H9 (cell line): ENCODE data around the gene RRAD. TPM values are rescaled to one million over a fixed set of nuclear protein-coding genes. Genes with fewer than 3 reads are reported as not detected.

Source experiments
- DNase-seq: peaks from one replicate; pipeline ENCODE4 v3.0.0-alpha.2; 2017
- H2AFZ ChIP-seq: one replicate; pipeline ENCODE4 v1.6.1; 2013; ENCODE audit warnings: mild to moderate bottlenecking, low read length, control low read depth, moderate library complexity
- H2AK5ac ChIP-seq: 2 replicates; pipeline ENCODE4 v1.6.1; 2013; ENCODE audit warnings: low read length, control low read depth, mixed read lengths; ENCODE audit not compliant: insufficient read length
- H2BK120ac ChIP-seq: one replicate; pipeline ENCODE4 v1.6.1; 2013; ENCODE audit warnings: low read depth, mild to moderate bottlenecking, low read length, control low read depth, inconsistent platforms; ENCODE audit not compliant: poor library complexity, severe bottlenecking
- H2BK12ac ChIP-seq: 2 replicates; pipeline ENCODE4 v1.6.1; 2013; ENCODE audit warnings: low read length, control low read depth, mixed read lengths, low read depth; ENCODE audit not compliant: insufficient read length
- H2BK15ac ChIP-seq: 2 replicates; pipeline ENCODE4 v1.6.1; 2013; ENCODE audit warnings: low read depth, low read length, control low read depth
- H2BK20ac ChIP-seq: one replicate; pipeline ENCODE4 v1.6.1; 2013; ENCODE audit warnings: low read depth, mild to moderate bottlenecking, low read length, control low read depth, inconsistent platforms; ENCODE audit not compliant: poor library complexity, severe bottlenecking
- H2BK5ac ChIP-seq: 2 replicates; pipeline ENCODE4 v1.6.1; 2013; ENCODE audit warnings: low read length, control low read depth, mixed read lengths; ENCODE audit not compliant: insufficient read length
- H3K14ac ChIP-seq: 2 replicates; pipeline ENCODE4 v1.6.1; 2013; ENCODE audit warnings: low read length, control low read depth; ENCODE audit not compliant: insufficient read depth
- H3K18ac ChIP-seq: 2 replicates; pipeline ENCODE4 v1.6.1; 2013; ENCODE audit warnings: low read depth, mild to moderate bottlenecking, mixed read lengths, low read length, control low read depth; ENCODE audit not compliant: insufficient read length
- H3K23ac ChIP-seq: 2 replicates; pipeline ENCODE4 v1.6.1; 2013; ENCODE audit warnings: low read length, control low read depth, mixed read lengths, low read depth; ENCODE audit not compliant: insufficient read length
- H3K23me2 ChIP-seq: 2 replicates; pipeline ENCODE4 v1.6.1; 2013; ENCODE audit warnings: low read depth, mild to moderate bottlenecking, mixed read lengths, low read length, control low read depth; ENCODE audit not compliant: insufficient read length, poor library complexity, severe bottlenecking
- H3K27ac ChIP-seq: 2 replicates; pipeline ENCODE4 v1.5.1; 2013; ENCODE audit warnings: low read length, control low read depth, mixed read lengths, low read depth; ENCODE audit not compliant: insufficient read length
- H3K27me3 ChIP-seq: 2 replicates; pipeline ENCODE4 v1.6.1; 2013; ENCODE audit warnings: low read length, control low read depth, inconsistent platforms; ENCODE audit not compliant: insufficient read depth
- H3K4ac ChIP-seq: 2 replicates; pipeline ENCODE4 v1.6.1; 2013; ENCODE audit warnings: low read depth, mild to moderate bottlenecking, control low read depth, inconsistent platforms, low read length, moderate library complexity
- H3K4me1 ChIP-seq: 2 replicates; pipeline ENCODE4 v1.6.1; 2013; ENCODE audit warnings: low read length, control low read depth, inconsistent platforms; ENCODE audit not compliant: insufficient read depth
- H3K4me2 ChIP-seq: 2 replicates; pipeline ENCODE4 v1.6.1; 2013; ENCODE audit warnings: low read length, control low read depth, mixed read lengths; ENCODE audit not compliant: insufficient read length, insufficient read depth
- H3K56ac ChIP-seq: 2 replicates; pipeline ENCODE4 v1.6.1; 2013; ENCODE audit warnings: low read depth, mild to moderate bottlenecking, mixed read lengths, low read length, control low read depth; ENCODE audit not compliant: insufficient read length
- H3K79me1 ChIP-seq: 2 replicates; pipeline ENCODE4 v1.6.1; 2013; ENCODE audit warnings: low read depth, mild to moderate bottlenecking, moderate library complexity, low read length, control low read depth, inconsistent platforms; ENCODE audit not compliant: insufficient read depth, poor library complexity, severe bottlenecking
- H3K79me2 ChIP-seq: 2 replicates; pipeline ENCODE4 v1.6.1; 2013; ENCODE audit warnings: low read length, control low read depth, inconsistent platforms; ENCODE audit not compliant: insufficient read depth
- H3K9ac ChIP-seq: 2 replicates; pipeline ENCODE4 v1.6.1; 2013; ENCODE audit warnings: low read length, control low read depth, mixed read lengths; ENCODE audit not compliant: insufficient read length; ENCODE audit errors: extremely low read depth
- H3K9me3 ChIP-seq: one replicate; pipeline ENCODE4 v1.6.1; 2013; ENCODE audit warnings: low read depth, low read length, inconsistent platforms; ENCODE audit not compliant: control insufficient read depth
- H3T11ph ChIP-seq: one replicate; pipeline ENCODE4 v1.6.1; 2013; ENCODE audit warnings: mild to moderate bottlenecking, low read length, control low read depth, inconsistent platforms
- H4K20me1 ChIP-seq: one replicate; pipeline ENCODE4 v1.6.1; 2013; ENCODE audit not compliant: control insufficient read depth, insufficient read length, insufficient read depth
- H4K5ac ChIP-seq: 2 replicates; pipeline ENCODE4 v1.6.1; 2013; ENCODE audit warnings: low read depth, mild to moderate bottlenecking, mixed read lengths, low read length, control low read depth; ENCODE audit not compliant: insufficient read length
- H4K8ac ChIP-seq: replicated peaks from 2 replicates; pipeline ENCODE4 v1.6.1; 2013; ENCODE audit warnings: low read length, control low read depth, mixed read lengths, low read depth; ENCODE audit not compliant: insufficient read length
- H4K91ac ChIP-seq: 2 replicates; pipeline ENCODE4 v1.6.1; 2013; ENCODE audit warnings: low read depth, mild to moderate bottlenecking, moderate library complexity, mixed read lengths, low read length, control low read depth; ENCODE audit not compliant: insufficient read length
- H3K27ac Mint-ChIP-seq, 3 experiments: 2 replicates in 2 of 3; 3 replicates in 1 of 3; pipeline ENCODE4 v1.8.0; 2020 to 2021; ENCODE audit warnings: mixed read lengths in 3 of 3, mild to moderate bottlenecking in 1 of 3, moderate library complexity in 1 of 3
- H3K27me3 Mint-ChIP-seq: 2 replicates; pipeline ENCODE4 v1.8.0; 2021; ENCODE audit warnings: low read depth, mild to moderate bottlenecking, moderate library complexity, mixed read lengths
- H3K36me3 Mint-ChIP-seq, 3 experiments: 2 replicates in 2 of 3; 3 replicates in 1 of 3; pipeline ENCODE4 v1.8.0; 2020 to 2021; ENCODE audit warnings: low read depth in 3 of 3, mixed read lengths in 3 of 3; ENCODE audit not compliant: insufficient read depth in 1 of 3
- H3K4me1 Mint-ChIP-seq, 2 experiments: 2 replicates each; pipeline ENCODE4 v1.8.0; 2020; ENCODE audit warnings: mixed read lengths in 2 of 2
- H3K4me3 Mint-ChIP-seq, 2 experiments: 2 replicates in 1 of 2; 3 replicates in 1 of 2; pipeline ENCODE4 v1.8.0; 2020 to 2021; ENCODE audit warnings: mild to moderate bottlenecking in 2 of 2, mixed read lengths in 2 of 2, moderate library complexity in 1 of 2
- H3K9me3 Mint-ChIP-seq, 2 experiments: 2 replicates in 1 of 2; 3 replicates in 1 of 2; pipeline ENCODE4 v1.8.0; 2020; ENCODE audit warnings: mild to moderate bottlenecking in 2 of 2, mixed read lengths in 2 of 2, moderate library complexity in 1 of 2
- CTCF ChIP-seq: fragments of 200-600 bp; sonication (generic); conservative IDR thresholded peaks from 3 replicates; pipeline ENCODE4 v1.8.0; 2021; ENCODE audit warnings: antibody characterized with exemption, mild to moderate bottlenecking
- WGBS: extraction: QIAGEN DNeasy Blood & Tissue Kit; methylation state at CpG from one replicate; pipeline ENCODE4 v1.1.7; 2013; ENCODE audit warnings: missing lambda C conversion rate, low lambda C conversion rate, mixed read lengths; ENCODE audit not compliant: insufficient read length; ENCODE audit errors: extremely low coverage; 5-methylcytosine and 5-hydroxymethylcytosine counted together
- total RNA-seq: library from RNA; stranded (reverse); gene quantifications from 2 replicates; pipeline ENCODE4 v1.2.1, GENCODE V29; 2021

Gene RRAD
- total RNA-seq, 1 experiment from 2014 or later = 0.72 TPM

GRCh38 chr16:66904846-66905632 lies 20.3 kb downstream of the RRAD start:
- H3K36me3 Mint-ChIP-seq = no peaks in the 10 kb centered on the region
- H3K27ac ChIP-seq = no peak overlapping the region
- DNase-seq = no peak

More at GRCh38 chr16:66904846-66905632, 20.3 kb downstream of the RRAD start:
- Histone ChIP-seq H3K9me3 (no peaks in the 10 kb centered on the region), H4K20me1 (no peaks in the 10 kb centered on the region), H3K23ac (no peak overlapping the region), H4K5ac (no peak overlapping the region), H2BK5ac (no peak overlapping the region), H2AFZ (no peak overlapping the region), H3K23me2 (no peaks in the 10 kb centered on the region), H3K79me1 (no peaks in the 10 kb centered on the region), H3K18ac (no peak overlapping the region), H3K56ac (no peak overlapping the region), H3T11ph (no peak overlapping the region), H2BK120ac (no peak overlapping the region), H3K27me3 (no peaks in the 10 kb centered on the region), H3K9ac (no peak overlapping the region), H2AK5ac (no peak overlapping the region), H3K4me1 (no peaks in the 10 kb centered on the region), H3K79me2 (no peaks in the 10 kb centered on the region), H3K14ac (no peak overlapping the region), H2BK20ac (no peak overlapping the region), H2BK15ac (no peak overlapping the region), H4K91ac (no peak overlapping the region), H2BK12ac (no peak overlapping the region), H3K4ac (no peak overlapping the region), H3K4me2 (no peak overlapping the region), H4K8ac (no peak overlapping the region)
- Mint-ChIP-seq H3K4me1 (peaks cover 3 to 15% of the 10 kb centered on the region in 2 experiments; a peak in 3 of 4 replicates), H3K27ac (no peak overlapping the region), H3K27me3 (peaks cover 22% of the 10 kb centered on the region), H3K9me3 (no peaks in the 10 kb centered on the region), H3K4me3 (no peak overlapping the region)
- TF ChIP-seq CTCF = no peak
- WGBS = no CpG with 5 or more reads among the region's 16 CpGs
